Heart left ventricle (tissue), 16 donors: ENCODE measurements around the gene TMED6. TPM values are rescaled to one million over a fixed set of nuclear protein-coding genes. Genes with fewer than 3 reads are reported as not detected.

Experiments used
- ATAC-seq, 4 donors: fragments of 200-7000 bp; cut with Tn5 transposase; one replicate each; pipeline ENCODE4 v1.9.1; 2020 to 2022; ENCODE audit warnings: moderate library complexity in 4 of 4, mild to moderate bottlenecking in 3 of 4, moderate number of reproducible peaks in 1 of 4
- DNase-seq, 5 donors: peaks; one replicate each; pipeline ENCODE4 v3.0.0-alpha.2; 2020
- H3K27ac ChIP-seq, 12 donors: fragments of 200-600 bp; sonication (generic) in 4 of 12; one replicate each; pipeline versions ENCODE4 v1.5.0 to v1.8.0; 2016 to 2022; ENCODE audit warnings: mild to moderate bottlenecking in 2 of 12
- H3K27me3 ChIP-seq, 9 donors: fragments of 200-600 bp; sonication (generic) in 2 of 9; one replicate each; pipeline versions ENCODE4 v1.5.1 to v1.8.0; 2016 to 2022; ENCODE audit warnings: mild to moderate bottlenecking in 3 of 9
- H3K36me3 ChIP-seq, 9 donors: fragments of 200-600 bp; sonication (generic) in 2 of 9; one replicate each; pipeline versions ENCODE4 v1.5.0 to v1.8.0; 2018 to 2022; ENCODE audit warnings: mild to moderate bottlenecking in 2 of 9
- H3K4me1 ChIP-seq, 12 donors: fragments of 200-600 bp; sonication (generic) in 4 of 12; one replicate each; pipeline versions ENCODE4 v1.5.0 to v1.8.0; 2016 to 2022; ENCODE audit warnings: mild to moderate bottlenecking in 3 of 12
- H3K4me3 ChIP-seq, 12 donors: fragments of 200-600 bp; sonication (generic) in 4 of 12; one replicate each; pipeline versions ENCODE4 v1.5.0 to v1.8.0; 2017 to 2022; ENCODE audit warnings: mild to moderate bottlenecking in 9 of 12, moderate library complexity in 4 of 12
- H3K9me3 ChIP-seq, 12 donors: fragments of 200-600 bp; sonication (generic) in 4 of 12; one replicate each; pipeline versions ENCODE4 v1.5.0 to v1.8.0; 2016 to 2022; ENCODE audit warnings: mild to moderate bottlenecking in 1 of 12
- POLR2A ChIP-seq, 2 donors: fragments of 450-650 bp; IDR thresholded peaks; one replicate each; pipeline ENCODE4 v1.6.1; 2017; ENCODE audit warnings: antibody characterized with exemption in 2 of 2, mild to moderate bottlenecking in 2 of 2, moderate library complexity in 2 of 2
- WGBS, 4 donors: extraction: QIAGEN DNeasy Blood & Tissue Kit in 2 of 4; methylation state at CpG; one replicate each; pipeline versions ENCODE4 v1.1.5 to v1.1.7; 2013 to 2018; 5-methylcytosine and 5-hydroxymethylcytosine counted together
- intact Hi-C, 10 donors: fragments of 100-400 bp; cut with DNase I; formaldehyde crosslinking; loops; one replicate each; pipeline versions ENCODE4 v1.11.1 to v1.14.2; 2022
- polyA plus RNA-seq, 2 donors: library from polyadenylated mRNA; stranded (reverse); fragments of 200-250 nt; gene quantifications; one replicate each; pipeline ENCODE4 v1.2.3, GENCODE V29; 2013
- total RNA-seq, 9 donors: library from RNA; depleted of rRNA in 2 of 9; stranded (reverse); fragments of >200 nt in 2 of 9; fragmentation: NEBNext Ultra II Directional in 3 of 9; extraction: Animal tissue kit (Norgen Biotek cat#: 25700) in 3 of 9; gene quantifications; one replicate each; pipeline versions ENCODE4 v1.1.0 to v1.2.4, GENCODE V29; 2016 to 2023
- TF ChIP-seq, protein P1 (sequence below), 12 donors: fragments of 200-600 bp; sonication (generic) in 4 of 12; IDR thresholded peaks; one replicate each; pipeline versions ENCODE4 v1.5.0 to v1.8.0; 2018 to 2022; ENCODE audit warnings: antibody characterized with exemption in 12 of 12, mild to moderate bottlenecking in 5 of 12
- donor health status: ischemic (EF 13 %, LVEDD 7.1; RV severe dilation, severe dysfunction).
- donor health status: healthy with polysubstance abuse.
- donor health status: DM: no; HTN: yes; CAD: no.
- donor health status: DM: no; HTN: no; CAD: no.
- donor health status: ischemic (EF 25% LVEDD 6.9; RV normal size, moderate dysfunction).
- donor health status: ischemic (EF 25% LVEDD 5.7; RV mildly dilated, moderate dysfunction).
- donor health status: healthy.
- donor health status: DM: yes; HTN: yes; CAD: no.
- donor health status: ischemic (EF 35%, LVEDD 5.7; RV mildly dilated, moderate dysfunction).
- donor health status: nonischemic (EF 11% LVEDD 7.7; RV severe dilation, severe dysfunction).
- donor health status: DM: yes; HTN: yes; CAD: no.
- donor health status: PGD.
- donor health status: ischemic (EF 29% LVEDD 5.4; RV normal size, mild dysfunction).
- donor health status: nonischemic (EF 23%, LVEDD 6.1; RV moderate dilation, normal function).

The TMED6 gene
- total and polyA plus RNA-seq, 11 donors = 0.08 to 0.76 (median 0.56) TPM; not detected in 8

- ATAC-seq (no peak), DNase-seq (peak in 1 of 5 donors; percentile 2)
- Histone ChIP-seq H3K36me3 (peaks cover 0 to 58% (median 37%) of the 10 kb centered on the region in 9 donors), H3K4me3 (no peak overlapping the region), H3K9me3 (no peaks in the 10 kb centered on the region), H3K27me3 (no peaks in the 10 kb centered on the region), H3K27ac (no peak overlapping the region), H3K4me1 (peaks cover 3 to 21% (median 11%) of the 10 kb centered on the region in 12 donors)
- intact Hi-C loops = no loop called here
- WGBS, 4 donors = 93 to 98% (median 97%) methylated on average over 5 of the region's 5 CpGs
- TF ChIP-seq, protein P1, sequence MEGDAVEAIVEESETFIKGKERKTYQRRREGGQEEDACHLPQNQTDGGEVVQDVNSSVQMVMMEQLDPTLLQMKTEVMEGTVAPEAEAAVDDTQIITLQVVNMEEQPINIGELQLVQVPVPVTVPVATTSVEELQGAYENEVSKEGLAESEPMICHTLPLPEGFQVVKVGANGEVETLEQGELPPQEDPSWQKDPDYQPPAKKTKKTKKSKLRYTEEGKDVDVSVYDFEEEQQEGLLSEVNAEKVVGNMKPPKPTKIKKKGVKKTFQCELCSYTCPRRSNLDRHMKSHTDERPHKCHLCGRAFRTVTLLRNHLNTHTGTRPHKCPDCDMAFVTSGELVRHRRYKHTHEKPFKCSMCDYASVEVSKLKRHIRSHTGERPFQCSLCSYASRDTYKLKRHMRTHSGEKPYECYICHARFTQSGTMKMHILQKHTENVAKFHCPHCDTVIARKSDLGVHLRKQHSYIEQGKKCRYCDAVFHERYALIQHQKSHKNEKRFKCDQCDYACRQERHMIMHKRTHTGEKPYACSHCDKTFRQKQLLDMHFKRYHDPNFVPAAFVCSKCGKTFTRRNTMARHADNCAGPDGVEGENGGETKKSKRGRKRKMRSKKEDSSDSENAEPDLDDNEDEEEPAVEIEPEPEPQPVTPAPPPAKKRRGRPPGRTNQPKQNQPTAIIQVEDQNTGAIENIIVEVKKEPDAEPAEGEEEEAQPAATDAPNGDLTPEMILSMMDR (IDR thresholded peaks at IDR 0.05) = no peak
- TF ChIP-seq POLR2A (IDR thresholded peaks at IDR 0.05) = no peak
Measured at GRCh38 chr16:69344171-69344570, 7.4 kb downstream of the TMED6 start.

DNA sequence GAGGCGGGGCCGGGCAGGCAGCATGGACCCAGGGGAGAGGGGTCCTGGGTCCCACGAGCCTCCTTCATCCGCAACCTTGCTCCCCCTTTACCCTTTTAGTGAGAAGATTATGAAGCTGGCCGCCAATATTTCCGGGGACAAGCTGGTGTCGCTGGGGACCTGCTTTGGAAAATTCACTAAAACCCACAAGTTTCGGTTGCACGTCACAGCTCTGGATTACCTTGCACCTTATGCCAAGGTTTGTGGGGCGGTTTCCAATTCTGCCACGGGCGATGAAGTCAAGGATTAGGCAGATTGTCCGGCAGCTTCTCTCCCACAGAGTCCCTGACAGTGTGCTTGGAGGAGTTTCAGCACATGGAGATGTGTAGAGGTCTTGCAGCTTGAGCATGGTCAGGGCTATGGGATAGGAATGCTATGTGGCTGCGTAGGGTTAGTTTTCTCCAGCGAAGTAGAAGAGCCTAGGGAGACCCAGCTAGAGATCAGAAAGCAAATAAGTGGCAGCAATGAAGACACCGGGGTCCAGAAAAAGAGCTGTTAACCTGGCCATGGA is 11.4 kb downstream of the TMED6 start:
- Histone ChIP-seq H3K4me3 (peak overlapping the region; percentile 69 to 100 (median 88)), H3K4me1 (peaks cover 7 to 33% (median 24%) of the 10 kb centered on the region in 12 donors), H3K27ac (peak overlapping the region in 11 of 12 donors; percentile 80 to 96 (median 92)), H3K36me3 (peaks cover 0 to 62% (median 51%) of the 10 kb centered on the region in 9 donors), H3K27me3 (no peaks in the 10 kb centered on the region), H3K9me3 (no peaks in the 10 kb centered on the region)
- DNase-seq = no peak
- ATAC-seq = peak in 1 of 4 donors; percentile 5
- 8 to 13% (median 10%) methylated on average over 12 to 16 of the region's 16 CpGs for WGBS, 4 donors
- intact Hi-C loops = no loop called here
- TF ChIP-seq, protein P1 (IDR thresholded peaks at IDR 0.05) = no peak
- TF ChIP-seq POLR2A (IDR thresholded peaks at IDR 0.05) = no peak

- ATAC-seq (peak; percentile 98 to 100 (median 99)), DNase-seq (peak; percentile 94 to 96 (median 96))
- Histone ChIP-seq H3K27me3 (no peaks in the 10 kb centered on the region), H3K4me1 (peaks cover 7 to 33% (median 24%) of the 10 kb centered on the region in 12 donors), H3K27ac (peak within 1 kb of the TSS; percentile 28 to 96 (median 92)), H3K4me3 (peak within 1 kb of the TSS; percentile 69 to 100 (median 88)), H3K36me3 (peaks cover 0 to 66% (median 53%) of the 10 kb centered on the region in 9 donors), H3K9me3 (no peaks in the 10 kb centered on the region)
- TF ChIP-seq, protein P1 (IDR thresholded peaks at IDR 0.05) = peak; percentile 79 to 93 (median 86)
- peak in 1 of 2 donors; percentile 52 for TF ChIP-seq POLR2A (IDR thresholded peaks at IDR 0.05)
- intact Hi-C loops = loop anchor here in 2 of 10 donors (1.0 to 2.0 kb wide), 2 partner anchors 9 to 29 kb away; partner anchors contain the start of genes PDF (in 1 of the 2) and VPS4A (in 1 of the 2)
- 0 to 1% (median 0%) methylated on average over 38 to 77 of the region's 77 CpGs for WGBS, 4 donors
Measured at GRCh38 chr16:69339289-69340094, 12.1 kb downstream of the TMED6 start, which contains the start of the genes COG8 and NIP7. Gene COG8 (minus strand): TSS chr16:69339564. CDS start chr16:69339552, 12 bp downstream. Gene NIP7 (plus strand): TSS chr16:69339772. CDS start chr16:69339830, 58 bp downstream.
